GM13977 (cell line): ENCODE data around the gene XRCC4.

Experiments
- DNase-seq: peaks from one replicate; pipeline ENCODE4 v3.0.0; 2012; ENCODE audit warnings: low spot score
- CTCF ChIP-seq: IDR thresholded peaks from 2 replicates; pipeline ENCODE4 v1.5.1; 2012; ENCODE audit warnings: mild to moderate bottlenecking, control low read depth; ENCODE audit not compliant: insufficient read depth; ENCODE audit errors: extremely low read depth, missing control alignments
- in situ Hi-C: fragments of 300-500 bp; cut with MboI; formaldehyde crosslinking; loops from one replicate; pipeline ENCODE4 v1.12.0; 2022; ENCODE audit warnings: low sequenced_read_pairs, low pct_unique_long_range_greater_than_20kb, mixed read lengths, inconsistent platforms; ENCODE audit not compliant: unreplicated experiment

XRCC4 gene

DNA sequence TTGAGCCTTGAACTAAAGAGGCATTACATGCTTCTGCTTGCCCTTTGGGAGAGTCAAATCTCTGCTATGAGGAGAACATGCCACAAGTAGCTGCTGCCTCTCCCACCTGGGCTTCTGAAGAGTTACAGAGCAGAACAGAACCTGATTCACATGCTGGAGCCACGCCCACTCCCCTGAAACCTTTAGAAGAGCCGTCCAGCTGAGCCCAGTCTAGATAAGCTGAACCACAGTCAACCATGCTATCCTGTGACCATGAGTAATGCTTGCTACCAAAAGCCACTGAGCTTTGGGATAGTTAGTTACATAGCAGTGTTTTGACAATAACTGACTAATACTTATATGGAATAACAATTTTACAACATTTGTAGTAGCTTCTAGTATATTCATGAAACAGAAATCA, 283.2 kb downstream of the XRCC4 start:
- in situ Hi-C loops = no loop called here
- DNase-seq = no peak
- TF ChIP-seq CTCF = no peak

- TF ChIP-seq CTCF = no peak
- no peak for DNase-seq
- in situ Hi-C loops = no loop called here
Observed at GRCh38 chr5:83362526-83362925, 285.2 kb downstream of the XRCC4 start.

DNA sequence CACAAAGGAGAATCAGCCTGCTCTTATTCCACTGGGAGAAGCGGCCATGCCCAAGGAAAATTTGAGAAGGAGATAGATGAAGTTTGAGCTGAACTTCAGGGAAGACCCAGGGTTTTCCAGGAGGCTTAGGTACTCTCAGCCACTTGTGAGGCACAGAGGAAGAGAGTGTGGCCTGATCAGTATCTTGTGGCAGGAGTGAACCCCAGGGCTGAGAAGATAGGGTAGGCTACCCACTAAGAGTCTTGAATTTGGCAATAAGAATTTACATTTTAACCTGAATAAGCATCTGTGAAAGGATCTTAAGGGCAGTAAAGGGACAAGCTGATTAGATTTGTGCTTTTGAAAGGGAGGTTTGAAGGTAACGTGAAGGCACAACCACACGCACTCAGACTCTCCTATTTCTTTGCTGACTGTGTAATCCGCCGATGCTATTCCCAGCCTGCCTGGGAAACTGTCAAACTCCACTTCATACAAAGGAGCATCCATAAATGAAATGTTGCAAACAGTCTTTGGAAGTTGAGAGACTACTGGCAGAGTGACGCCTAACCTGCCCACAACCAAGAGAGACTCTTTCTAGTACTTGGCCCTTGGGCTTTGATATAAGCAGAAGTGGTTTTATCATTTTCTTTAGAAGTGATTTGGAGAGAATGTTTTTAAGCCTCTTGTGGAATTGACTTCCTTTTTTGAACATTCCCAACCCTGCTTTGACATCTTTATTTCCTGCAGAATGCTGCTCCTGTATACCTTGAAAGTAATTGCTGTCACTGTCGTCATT, 286.0 kb downstream of the XRCC4 start:
- no peak for TF ChIP-seq CTCF
- no peak for DNase-seq
- in situ Hi-C loops = no loop called here

- in situ Hi-C loops = no loop called here
- DNase-seq = no peak
- TF ChIP-seq CTCF = no peak
Observed at GRCh38 chr5:83363886-83364275, 286.5 kb downstream of the XRCC4 start.

- in situ Hi-C loops = no loop called here
- TF ChIP-seq CTCF = no peak
- DNase-seq = peak; percentile 7
Observed at GRCh38 chr5:83364312-83365299, 287.3 kb downstream of the XRCC4 start.

- no peak for TF ChIP-seq CTCF
- in situ Hi-C loops = no loop called here
- no peak for DNase-seq
Observed at GRCh38 chr5:83368319-83368718, 291.0 kb downstream of the XRCC4 start.
